ENCODE measurements around the gene TBCC.
"Not testable (repeated sequence)": the region's sequence is repeated elsewhere in the genome, so short reads cannot be mapped to it uniquely, and the experiment has no call there.

Gene TBCC

GRCh38 chr6:42733867-42734481 lies 11.9 kb downstream of the TBCC start:
- H3K27me3 ChIP-seq (ENCODE audit: control insufficient read depth, insufficient read depth, low read length, poor library complexity, severe bottlenecking); H3K36me3 ChIP-seq (ENCODE audit: control insufficient read depth, insufficient read depth, low read length); H3K9me3 ChIP-seq (ENCODE audit: control insufficient read depth, low read length); H3K4me3 ChIP-seq (ENCODE audit: insufficient read depth, low read depth, low read length); H3K27ac ChIP-seq (ENCODE audit: insufficient read depth, low read depth, low read length, poor library complexity, severe bottlenecking); H3K4me1 ChIP-seq (ENCODE audit: control insufficient read depth, insufficient read depth, low read length): not testable (repeated sequence)
- WGBS, 2 experiments = 87 to 92% methylated on average over 12 to 13 of the region's 13 CpGs

GRCh38 chr6:42729731-42730130 lies 16.2 kb downstream of the TBCC start:
- no peak overlapping the region for H3K27ac ChIP-seq (ENCODE audit: insufficient read depth, low read depth, low read length, poor library complexity, severe bottlenecking)
- no peaks in the 10 kb centered on the region for H3K36me3 ChIP-seq (ENCODE audit: control insufficient read depth, insufficient read depth, low read length)
- no peaks in the 10 kb centered on the region for H3K4me1 ChIP-seq (ENCODE audit: control insufficient read depth, insufficient read depth, low read length)
- no peak overlapping the region for H3K4me3 ChIP-seq (ENCODE audit: insufficient read depth, low read depth, low read length)
- H3K9me3 ChIP-seq (ENCODE audit: control insufficient read depth, low read length) = no peaks in the 10 kb centered on the region
- WGBS, 2 experiments = 59 to 68% methylated on average over 2 of the region's 3 CpGs
- H3K27me3 ChIP-seq (ENCODE audit: control insufficient read depth, insufficient read depth, low read length, poor library complexity, severe bottlenecking) = no peaks in the 10 kb centered on the region

- Histone ChIP-seq H3K4me3 (ENCODE audit: insufficient read depth, low read depth, low read length) (no peak overlapping the region), H3K9me3 (ENCODE audit: control insufficient read depth, low read length) (no peaks in the 10 kb centered on the region), H3K36me3 (ENCODE audit: control insufficient read depth, insufficient read depth, low read length) (no peaks in the 10 kb centered on the region), H3K4me1 (ENCODE audit: control insufficient read depth, insufficient read depth, low read length) (no peaks in the 10 kb centered on the region), H3K27me3 (ENCODE audit: control insufficient read depth, insufficient read depth, low read length, poor library complexity, severe bottlenecking) (no peaks in the 10 kb centered on the region), H3K27ac (ENCODE audit: insufficient read depth, low read depth, low read length, poor library complexity, severe bottlenecking) (no peak overlapping the region)
- 96% methylated on average over 22 of the region's 22 CpGs for WGBS, 2 experiments
Observed at GRCh38 chr6:42727627-42728026, 18.3 kb downstream of the TBCC start.

GRCh38 chr6:42727087-42727611 lies 18.8 kb downstream of the TBCC start:
- Histone ChIP-seq H3K4me1 (ENCODE audit: control insufficient read depth, insufficient read depth, low read length) (no peaks in the 10 kb centered on the region), H3K27me3 (ENCODE audit: control insufficient read depth, insufficient read depth, low read length, poor library complexity, severe bottlenecking) (no peaks in the 10 kb centered on the region), H3K27ac (ENCODE audit: insufficient read depth, low read depth, low read length, poor library complexity, severe bottlenecking) (no peak overlapping the region), H3K9me3 (ENCODE audit: control insufficient read depth, low read length) (no peaks in the 10 kb centered on the region), H3K36me3 (ENCODE audit: control insufficient read depth, insufficient read depth, low read length) (no peaks in the 10 kb centered on the region), H3K4me3 (ENCODE audit: insufficient read depth, low read depth, low read length) (no peak overlapping the region)
- 95 to 96% methylated on average over 52 of the region's 52 CpGs for whole genome bisulfite sequencing, 2 experiments

- Histone ChIP-seq H3K36me3 (ENCODE audit: control insufficient read depth, insufficient read depth, low read length) (no peaks in the 10 kb centered on the region), H3K27me3 (ENCODE audit: control insufficient read depth, insufficient read depth, low read length, poor library complexity, severe bottlenecking) (no peaks in the 10 kb centered on the region), H3K27ac (ENCODE audit: insufficient read depth, low read depth, low read length, poor library complexity, severe bottlenecking) (no peak overlapping the region), H3K4me3 (ENCODE audit: insufficient read depth, low read depth, low read length) (no peak overlapping the region), H3K9me3 (ENCODE audit: control insufficient read depth, low read length) (no peaks in the 10 kb centered on the region), H3K4me1 (ENCODE audit: control insufficient read depth, insufficient read depth, low read length) (no peaks in the 10 kb centered on the region)
- WGBS, 2 experiments = 30 to 32% methylated on average over 14 of the region's 14 CpGs
Observed at GRCh38 chr6:42726485-42727086, 19.3 kb downstream of the TBCC start.

- H3K4me1 ChIP-seq (ENCODE audit: control insufficient read depth, insufficient read depth, low read length) = no peaks in the 10 kb centered on the region
- no peak overlapping the region for H3K4me3 ChIP-seq (ENCODE audit: insufficient read depth, low read depth, low read length)
- no peaks in the 10 kb centered on the region for H3K9me3 ChIP-seq (ENCODE audit: control insufficient read depth, low read length)
- no peaks in the 10 kb centered on the region for H3K36me3 ChIP-seq (ENCODE audit: control insufficient read depth, insufficient read depth, low read length)
- H3K27me3 ChIP-seq (ENCODE audit: control insufficient read depth, insufficient read depth, low read length, poor library complexity, severe bottlenecking) = no peaks in the 10 kb centered on the region
- no peak overlapping the region for H3K27ac ChIP-seq (ENCODE audit: insufficient read depth, low read depth, low read length, poor library complexity, severe bottlenecking)
Observed at GRCh38 chr6:42726026-42726425, 19.9 kb downstream of the TBCC start.

- no peaks in the 10 kb centered on the region for H3K27me3 ChIP-seq (ENCODE audit: control insufficient read depth, insufficient read depth, low read length, poor library complexity, severe bottlenecking)
- H3K36me3 ChIP-seq (ENCODE audit: control insufficient read depth, insufficient read depth, low read length) = no peaks in the 10 kb centered on the region
- no peaks in the 10 kb centered on the region for H3K4me1 ChIP-seq (ENCODE audit: control insufficient read depth, insufficient read depth, low read length)
- no peak overlapping the region for H3K4me3 ChIP-seq (ENCODE audit: insufficient read depth, low read depth, low read length)
- no peak overlapping the region for H3K27ac ChIP-seq (ENCODE audit: insufficient read depth, low read depth, low read length, poor library complexity, severe bottlenecking)
- no peaks in the 10 kb centered on the region for H3K9me3 ChIP-seq (ENCODE audit: control insufficient read depth, low read length)
Observed at GRCh38 chr6:42724825-42725224, 21.1 kb downstream of the TBCC start.

- WGBS, 2 experiments = 87 to 90% methylated on average over 6 of the region's 6 CpGs
- Histone ChIP-seq H3K27ac (ENCODE audit: insufficient read depth, low read depth, low read length, poor library complexity, severe bottlenecking) (no peak within 1 kb of the TSS), H3K36me3 (ENCODE audit: control insufficient read depth, insufficient read depth, low read length) (no peaks in the 10 kb centered on the region), H3K9me3 (ENCODE audit: control insufficient read depth, low read length) (no peaks in the 10 kb centered on the region), H3K4me1 (ENCODE audit: control insufficient read depth, insufficient read depth, low read length) (no peaks in the 10 kb centered on the region), H3K4me3 (ENCODE audit: insufficient read depth, low read depth, low read length) (no peak within 1 kb of the TSS), H3K27me3 (ENCODE audit: control insufficient read depth, insufficient read depth, low read length, poor library complexity, severe bottlenecking) (no peaks in the 10 kb centered on the region)
Observed at GRCh38 chr6:42722497-42722896, 23.4 kb downstream of the TBCC start, which contains the start of gene PRPH2. TSS of gene PRPH2 (minus strand) at chr6:42722597. CDS start at chr6:42722334, 263 bp downstream.

- WGBS, 2 experiments = 71 to 74% methylated on average over 8 of the region's 8 CpGs
- no peaks in the 10 kb centered on the region for H3K4me1 ChIP-seq (ENCODE audit: control insufficient read depth, insufficient read depth, low read length)
- no peak overlapping the region for H3K4me3 ChIP-seq (ENCODE audit: insufficient read depth, low read depth, low read length)
- H3K27me3 ChIP-seq (ENCODE audit: control insufficient read depth, insufficient read depth, low read length, poor library complexity, severe bottlenecking) = no peaks in the 10 kb centered on the region
- no peaks in the 10 kb centered on the region for H3K36me3 ChIP-seq (ENCODE audit: control insufficient read depth, insufficient read depth, low read length)
- no peak overlapping the region for H3K27ac ChIP-seq (ENCODE audit: insufficient read depth, low read depth, low read length, poor library complexity, severe bottlenecking)
- no peaks in the 10 kb centered on the region for H3K9me3 ChIP-seq (ENCODE audit: control insufficient read depth, low read length)
Observed at GRCh38 chr6:42720739-42721138, 25.2 kb downstream of the TBCC start.

- Histone ChIP-seq H3K27me3 (ENCODE audit: control insufficient read depth, insufficient read depth, low read length, poor library complexity, severe bottlenecking) (no peaks in the 10 kb centered on the region), H3K4me1 (ENCODE audit: control insufficient read depth, insufficient read depth, low read length) (no peaks in the 10 kb centered on the region), H3K9me3 (ENCODE audit: control insufficient read depth, low read length) (no peaks in the 10 kb centered on the region), H3K27ac (ENCODE audit: insufficient read depth, low read depth, low read length, poor library complexity, severe bottlenecking) (no peak overlapping the region), H3K4me3 (ENCODE audit: insufficient read depth, low read depth, low read length) (no peak overlapping the region), H3K36me3 (ENCODE audit: control insufficient read depth, insufficient read depth, low read length) (no peaks in the 10 kb centered on the region)
- 89 to 92% methylated on average over 4 of the region's 4 CpGs for WGBS, 2 experiments
Observed at GRCh38 chr6:42715871-42716270, 30.0 kb downstream of the TBCC start.
